Skeletal muscle satellite cell (primary cell): ENCODE results near the gene PLCG1.
"Not testable (repeated sequence)": the region's sequence is repeated elsewhere in the genome, so short reads cannot be mapped to it uniquely, and the experiment has no call there.

Experiments
- H3K27me3 ChIP-seq: 2 replicates; pipeline ENCODE4 v1.7.0; 2013; ENCODE audit warnings: low read length; ENCODE audit not compliant: control insufficient read depth, insufficient read depth
- H3K36me3 ChIP-seq: 2 replicates; pipeline ENCODE4 v1.7.0; 2013; ENCODE audit warnings: mild to moderate bottlenecking, control low read depth, low read length; ENCODE audit not compliant: insufficient read depth
- H3K4me1 ChIP-seq: 2 replicates; pipeline ENCODE4 v1.7.0; 2013; ENCODE audit warnings: low read length; ENCODE audit not compliant: control insufficient read depth, insufficient read depth
- H3K4me2 ChIP-seq: 2 replicates; pipeline ENCODE4 v1.7.0; 2013; ENCODE audit warnings: mild to moderate bottlenecking, low read length
- H3K4me3 ChIP-seq: 2 replicates; pipeline ENCODE4 v1.7.0; 2013; ENCODE audit warnings: low read length
- H3K9ac ChIP-seq: 2 replicates; pipeline ENCODE4 v1.7.0; 2013; ENCODE audit warnings: mild to moderate bottlenecking, low read depth, low read length, moderate library complexity
- H3K9me3 ChIP-seq: replicated peaks from 2 replicates; pipeline ENCODE4 v1.7.0; 2013; ENCODE audit warnings: mild to moderate bottlenecking, control low read depth, low read length

Gene PLCG1

GRCh38 chr20:41126719-41127118, 10.6 kb upstream of the PLCG1 start:
- no peak overlapping the region for H3K4me3 ChIP-seq
- H3K4me2 ChIP-seq: no peak overlapping the region
- no peaks in the 10 kb centered on the region for H3K9me3 ChIP-seq
- no peak overlapping the region for H3K9ac ChIP-seq
- no peaks in the 10 kb centered on the region for H3K27me3 ChIP-seq
- H3K36me3 ChIP-seq: peaks cover 66% of the 10 kb centered on the region
- H3K4me1 ChIP-seq: no peaks in the 10 kb centered on the region

GRCh38 chr20:41128317-41128716, 9.0 kb upstream of the PLCG1 start:
- H3K4me1 ChIP-seq, H3K27me3 ChIP-seq, H3K9ac ChIP-seq, H3K4me3 ChIP-seq, H3K9me3 ChIP-seq, H3K4me2 ChIP-seq: not testable (repeated sequence)
- peaks cover 54% of the 10 kb centered on the region for H3K36me3 ChIP-seq

GRCh38 chr20:41131594-41132387, 5.6 kb upstream of the PLCG1 start:
- H3K27me3 ChIP-seq: no peaks in the 10 kb centered on the region
- peaks cover 11% of the 10 kb centered on the region for H3K4me1 ChIP-seq
- H3K36me3 ChIP-seq: peaks cover 22% of the 10 kb centered on the region
- H3K9me3 ChIP-seq: no peaks in the 10 kb centered on the region
- H3K4me2 ChIP-seq: no peak overlapping the region
- H3K4me3 ChIP-seq: no peak overlapping the region
- H3K9ac ChIP-seq: no peak overlapping the region

GRCh38 chr20:41132388-41132775, 5.0 kb upstream of the PLCG1 start:
- Histone ChIP-seq H3K36me3 (peaks cover 17% of the 10 kb centered on the region), H3K4me1 (peaks cover 11% of the 10 kb centered on the region)
- not testable (repeated sequence) for H3K9me3 ChIP-seq, H3K9ac ChIP-seq, H3K27me3 ChIP-seq, H3K4me2 ChIP-seq, H3K4me3 ChIP-seq

GRCh38 chr20:41133709-41134361, 3.5 kb upstream of the PLCG1 start:
- Histone ChIP-seq H3K4me1 (peaks cover 12% of the 10 kb centered on the region), H3K9ac (no peak overlapping the region), H3K9me3 (no peaks in the 10 kb centered on the region), H3K36me3 (peaks cover 17% of the 10 kb centered on the region), H3K4me3 (no peak overlapping the region), H3K4me2 (no peak overlapping the region), H3K27me3 (no peaks in the 10 kb centered on the region)

- no peaks in the 10 kb centered on the region for H3K27me3 ChIP-seq
- no peak overlapping the region for H3K9ac ChIP-seq
- peaks cover 17% of the 10 kb centered on the region for H3K36me3 ChIP-seq
- no peaks in the 10 kb centered on the region for H3K9me3 ChIP-seq
- no peak overlapping the region for H3K4me2 ChIP-seq
- no peak overlapping the region for H3K4me3 ChIP-seq
- peaks cover 19% of the 10 kb centered on the region for H3K4me1 ChIP-seq
Observed at GRCh38 chr20:41134362-41135186, 2.8 kb upstream of the PLCG1 start.

- peaks cover 17% of the 10 kb centered on the region for H3K36me3 ChIP-seq
- H3K9ac ChIP-seq: no peak overlapping the region
- peaks cover 27% of the 10 kb centered on the region for H3K4me1 ChIP-seq
- H3K4me2 ChIP-seq: no peak overlapping the region
- no peaks in the 10 kb centered on the region for H3K9me3 ChIP-seq
- H3K27me3 ChIP-seq: no peaks in the 10 kb centered on the region
- no peak overlapping the region for H3K4me3 ChIP-seq
Observed at GRCh38 chr20:41135187-41135887, 2.0 kb upstream of the PLCG1 start.

GRCh38 chr20:41135888-41136679, 1.3 kb upstream of the PLCG1 start:
- H3K9me3 ChIP-seq: no peaks in the 10 kb centered on the region
- H3K4me2 ChIP-seq: peak overlapping the region; percentile 95
- peak overlapping the region; percentile 96 for H3K9ac ChIP-seq
- peak overlapping the region; percentile 94 for H3K4me3 ChIP-seq
- peaks cover 34% of the 10 kb centered on the region for H3K4me1 ChIP-seq
- H3K27me3 ChIP-seq: no peaks in the 10 kb centered on the region
- H3K36me3 ChIP-seq: peaks cover 17% of the 10 kb centered on the region

GRCh38 chr20:41137614-41138474, 501 bp downstream of the PLCG1 start:
- Histone ChIP-seq H3K4me1 (peaks cover 44% of the 10 kb centered on the region), H3K36me3 (peaks cover 8% of the 10 kb centered on the region), H3K9me3 (no peaks in the 10 kb centered on the region), H3K9ac (peak overlapping the region; percentile 96), H3K4me2 (peak overlapping the region; percentile 95), H3K4me3 (peak overlapping the region; percentile 94), H3K27me3 (no peaks in the 10 kb centered on the region)
